Uterus (tissue), 2 donors: ENCODE results near the gene BEND6.

Experiments
- POLR2A ChIP-seq, 2 donors: fragments of 450-650 bp; IDR thresholded peaks; one replicate each; pipeline ENCODE4 v1.6.1; 2016; ENCODE audit warnings: antibody characterized with exemption in 2 of 2, mild to moderate bottlenecking in 1 of 2, moderate library complexity in 1 of 2
- TF ChIP-seq, protein P1 (sequence below), 4 experiments: fragments of 200-600 bp in 2 of 4; fragments of 450-650 bp in 2 of 4; sonication (generic) in 2 of 4; IDR thresholded peaks; one replicate each; pipeline ENCODE4 v1.5.1; 2016 to 2019; ENCODE audit warnings: antibody characterized with exemption in 4 of 4, mild to moderate bottlenecking in 2 of 4, moderate library complexity in 1 of 4

- TF ChIP-seq POLR2A (IDR thresholded peaks at IDR 0.05), result no peak
- TF ChIP-seq, protein P1, sequence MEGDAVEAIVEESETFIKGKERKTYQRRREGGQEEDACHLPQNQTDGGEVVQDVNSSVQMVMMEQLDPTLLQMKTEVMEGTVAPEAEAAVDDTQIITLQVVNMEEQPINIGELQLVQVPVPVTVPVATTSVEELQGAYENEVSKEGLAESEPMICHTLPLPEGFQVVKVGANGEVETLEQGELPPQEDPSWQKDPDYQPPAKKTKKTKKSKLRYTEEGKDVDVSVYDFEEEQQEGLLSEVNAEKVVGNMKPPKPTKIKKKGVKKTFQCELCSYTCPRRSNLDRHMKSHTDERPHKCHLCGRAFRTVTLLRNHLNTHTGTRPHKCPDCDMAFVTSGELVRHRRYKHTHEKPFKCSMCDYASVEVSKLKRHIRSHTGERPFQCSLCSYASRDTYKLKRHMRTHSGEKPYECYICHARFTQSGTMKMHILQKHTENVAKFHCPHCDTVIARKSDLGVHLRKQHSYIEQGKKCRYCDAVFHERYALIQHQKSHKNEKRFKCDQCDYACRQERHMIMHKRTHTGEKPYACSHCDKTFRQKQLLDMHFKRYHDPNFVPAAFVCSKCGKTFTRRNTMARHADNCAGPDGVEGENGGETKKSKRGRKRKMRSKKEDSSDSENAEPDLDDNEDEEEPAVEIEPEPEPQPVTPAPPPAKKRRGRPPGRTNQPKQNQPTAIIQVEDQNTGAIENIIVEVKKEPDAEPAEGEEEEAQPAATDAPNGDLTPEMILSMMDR (IDR thresholded peaks at IDR 0.05), result no peak
These were observed 113.2 kb downstream of the BEND6 start for GRCh38 chr6:57068061-57068460.
